ENCODE data around the gene LAMA2. TPM values are rescaled to one million over a fixed set of nuclear protein-coding genes. Genes with fewer than 3 reads are reported as not detected.

The LAMA2 gene
- polyA plus RNA-seq, 3 donors, result not detected

GRCh38 chr6:129475477-129476247 is 592.7 kb downstream of the LAMA2 start:
- Mint-ChIP-seq H3K9me3 (no peaks in the 10 kb centered on the region), H3K4me3 (no peak overlapping the region), H3K27ac (no peak overlapping the region), H3K27me3 (ENCODE audit: low read depth in 3 of 3) (peaks cover 0 to 6% (median 0%) of the 10 kb centered on the region in 3 donors), H3K36me3 (no peaks in the 10 kb centered on the region), H3K4me1 (no peaks in the 10 kb centered on the region)
- Histone ChIP-seq H2AFZ (ENCODE audit: insufficient read depth, low read depth, low read length, poor library complexity, severe bottlenecking) (no peak overlapping the region), H3K4me3 (replicated peaks in 1 of 3; ENCODE audit: low read depth in 2 of 3, low read length in 3 of 3) (no peak overlapping the region), H3K27ac (ENCODE audit: low read depth in 1 of 2, low read length in 2 of 2) (no peak overlapping the region), H3K9ac (ENCODE audit: insufficient read depth, low read length, poor library complexity, severe bottlenecking) (no peak overlapping the region), H3K27me3 (ENCODE audit: control insufficient read depth in 2 of 2, insufficient read depth in 2 of 2, low read length in 2 of 2) (no peaks in the 10 kb centered on the region), H3K4me1 (ENCODE audit: control insufficient read depth in 1 of 2, insufficient read depth in 2 of 2, low read length in 2 of 2) (no peaks in the 10 kb centered on the region), H3K9me3 (replicated peaks in 1 of 2; ENCODE audit: control insufficient read depth in 1 of 2, insufficient read depth in 1 of 2, low read length in 2 of 2) (no peaks in the 10 kb centered on the region), H3K4me2 (replicated peaks; ENCODE audit: extremely low read depth, low read length, poor library complexity, severe bottlenecking) (no peak overlapping the region), H3K79me2 (ENCODE audit: insufficient read depth, low read length) (no peaks in the 10 kb centered on the region), H3K36me3 (replicated peaks in 1 of 2; ENCODE audit: control insufficient read depth in 1 of 2, insufficient read depth in 2 of 2, low read length in 2 of 2) (no peaks in the 10 kb centered on the region), H4K20me1 (ENCODE audit: insufficient read depth, low read length) (no peaks in the 10 kb centered on the region)
- WGBS (ENCODE audit: insufficient coverage), result 96% methylated on average over 5 of the region's 7 CpGs
- no peak for DNase-seq
- intact Hi-C loops (cut with micrococcal nuclease), result loop anchor here in 1 of 2 donors (10.0 kb wide), 1 partner anchor 89 kb away; no protein-coding TSS in a partner anchor
- TF ChIP-seq CTCF (IDR thresholded peaks at IDR 0.05), result no peak

- intact Hi-C loops (cut with micrococcal nuclease), result loop anchor here in 1 of 2 donors (10.0 kb wide), 1 partner anchor 89 kb away; no protein-coding TSS in a partner anchor
- Mint-ChIP-seq H3K36me3 (no peaks in the 10 kb centered on the region), H3K4me3 (no peak overlapping the region), H3K4me1 (no peaks in the 10 kb centered on the region), H3K27ac (no peak overlapping the region), H3K27me3 (ENCODE audit: low read depth in 3 of 3) (peaks cover 0 to 6% (median 2%) of the 10 kb centered on the region in 3 donors), H3K9me3 (peaks cover 0 to 1% (median 0%) of the 10 kb centered on the region in 7 donors)
- 100% methylated on average over 2 of the region's 4 CpGs for WGBS (ENCODE audit: insufficient coverage)
- Histone ChIP-seq H3K79me2 (ENCODE audit: insufficient read depth, low read length) (no peaks in the 10 kb centered on the region), H3K9ac (ENCODE audit: insufficient read depth, low read length, poor library complexity, severe bottlenecking) (no peak overlapping the region), H3K27ac (ENCODE audit: low read depth in 1 of 2, low read length in 2 of 2) (no peak overlapping the region), H3K9me3 (replicated peaks in 1 of 2; ENCODE audit: control insufficient read depth in 1 of 2, insufficient read depth in 1 of 2, low read length in 2 of 2) (no peaks in the 10 kb centered on the region), H3K36me3 (replicated peaks in 1 of 2; ENCODE audit: control insufficient read depth in 1 of 2, insufficient read depth in 2 of 2, low read length in 2 of 2) (no peaks in the 10 kb centered on the region), H2AFZ (ENCODE audit: insufficient read depth, low read depth, low read length, poor library complexity, severe bottlenecking) (no peak overlapping the region), H3K4me1 (ENCODE audit: control insufficient read depth in 1 of 2, insufficient read depth in 2 of 2, low read length in 2 of 2) (no peaks in the 10 kb centered on the region), H3K4me2 (replicated peaks; ENCODE audit: extremely low read depth, low read length, poor library complexity, severe bottlenecking) (no peak overlapping the region), H3K27me3 (ENCODE audit: control insufficient read depth in 2 of 2, insufficient read depth in 2 of 2, low read length in 2 of 2) (no peaks in the 10 kb centered on the region), H3K4me3 (replicated peaks in 1 of 3; ENCODE audit: low read depth in 2 of 3, low read length in 3 of 3) (no peak overlapping the region), H4K20me1 (ENCODE audit: insufficient read depth, low read length) (no peaks in the 10 kb centered on the region)
- no peak for TF ChIP-seq CTCF (IDR thresholded peaks at IDR 0.05)
- DNase-seq, result no peak
These were observed 593.3 kb downstream of the LAMA2 start for GRCh38 chr6:129476248-129476564.
